ENCODE data around the gene TNIP3.

The TNIP3 gene

DNA sequence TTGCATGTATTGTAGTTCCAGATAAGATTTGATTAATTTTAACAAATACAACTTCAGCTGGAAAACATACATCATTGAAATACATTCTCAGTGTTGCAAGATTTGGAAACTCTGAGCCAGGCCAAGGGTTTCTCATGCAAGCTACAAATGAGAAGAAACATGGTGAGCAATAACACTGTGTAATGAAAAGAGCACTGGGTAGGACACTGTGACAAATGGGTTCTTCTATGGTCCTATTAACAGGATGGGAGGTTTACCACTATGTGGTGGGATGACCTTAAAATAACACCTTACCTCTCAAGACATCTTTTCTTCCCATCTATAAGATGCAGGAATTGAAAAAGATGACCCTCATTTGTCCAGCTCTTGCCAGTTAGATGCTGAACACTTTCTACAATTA is 72.2 kb downstream of the TNIP3 start:
- no peak for DNase-seq (ENCODE audit: low read depth)
- H3K4me3 ChIP-seq (ENCODE audit: low read length): no peak overlapping the region
- TF ChIP-seq, protein P1, sequence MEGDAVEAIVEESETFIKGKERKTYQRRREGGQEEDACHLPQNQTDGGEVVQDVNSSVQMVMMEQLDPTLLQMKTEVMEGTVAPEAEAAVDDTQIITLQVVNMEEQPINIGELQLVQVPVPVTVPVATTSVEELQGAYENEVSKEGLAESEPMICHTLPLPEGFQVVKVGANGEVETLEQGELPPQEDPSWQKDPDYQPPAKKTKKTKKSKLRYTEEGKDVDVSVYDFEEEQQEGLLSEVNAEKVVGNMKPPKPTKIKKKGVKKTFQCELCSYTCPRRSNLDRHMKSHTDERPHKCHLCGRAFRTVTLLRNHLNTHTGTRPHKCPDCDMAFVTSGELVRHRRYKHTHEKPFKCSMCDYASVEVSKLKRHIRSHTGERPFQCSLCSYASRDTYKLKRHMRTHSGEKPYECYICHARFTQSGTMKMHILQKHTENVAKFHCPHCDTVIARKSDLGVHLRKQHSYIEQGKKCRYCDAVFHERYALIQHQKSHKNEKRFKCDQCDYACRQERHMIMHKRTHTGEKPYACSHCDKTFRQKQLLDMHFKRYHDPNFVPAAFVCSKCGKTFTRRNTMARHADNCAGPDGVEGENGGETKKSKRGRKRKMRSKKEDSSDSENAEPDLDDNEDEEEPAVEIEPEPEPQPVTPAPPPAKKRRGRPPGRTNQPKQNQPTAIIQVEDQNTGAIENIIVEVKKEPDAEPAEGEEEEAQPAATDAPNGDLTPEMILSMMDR (conservative IDR thresholded peaks at IDR 0.05; ENCODE audit: low read depth, low read length): no peak

DNA sequence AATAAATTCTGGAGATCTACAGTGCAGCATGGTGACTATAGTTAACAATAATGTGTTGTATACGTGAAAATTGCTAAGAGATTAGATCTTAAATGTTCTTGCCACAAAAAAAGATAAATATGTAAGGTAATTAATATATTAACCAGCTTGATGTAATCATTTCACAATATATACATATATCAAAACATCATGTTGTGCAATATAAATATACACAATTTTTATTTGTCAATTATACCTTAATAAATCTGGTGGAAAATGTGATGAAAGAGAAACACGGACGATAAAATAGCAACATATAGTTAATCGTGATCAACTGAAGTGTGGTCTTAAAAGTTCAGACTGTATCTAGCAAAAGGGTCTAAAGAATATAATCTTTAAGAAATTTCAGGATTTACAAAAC is 75.3 kb downstream of the TNIP3 start:
- no peak overlapping the region for H3K4me3 ChIP-seq (ENCODE audit: low read length)
- TF ChIP-seq, protein P1 (conservative IDR thresholded peaks at IDR 0.05; ENCODE audit: low read depth, low read length): no peak

More for the DNA sequence above, 75.3 kb downstream of the TNIP3 start:
- DNase-seq (ENCODE audit: low read depth): no peak
